ENCODE measurements around the gene MYH16. TPM values are rescaled to one million over a fixed set of nuclear protein-coding genes. Genes with fewer than 3 reads are reported as not detected.
"Not testable (repeated sequence)": the region's sequence is repeated elsewhere in the genome, so short reads cannot be mapped to it uniquely, and the experiment has no call there.

Gene MYH16
- total RNA-seq, 1 donor from 2014 or later, result not detected

- DNase-seq, result no peak
- no peaks in the 10 kb centered on the region for H3K9me3 ChIP-seq (replicated peaks)
- intact Hi-C loops (cut with micrococcal nuclease), result no loop called here
- H3K4me3 ChIP-seq, result no peak overlapping the region
- H3K27me3 ChIP-seq (ENCODE audit: low read depth), result no peaks in the 10 kb centered on the region
- H3K36me3 ChIP-seq, result no peaks in the 10 kb centered on the region
- H3K27ac ChIP-seq (replicated peaks), result no peak overlapping the region
- no peaks in the 10 kb centered on the region for H3K4me1 ChIP-seq
- TF ChIP-seq CTCF (IDR thresholded peaks at IDR 0.05; ENCODE audit: borderline replicate concordance), result no peak
Observed at GRCh38 chr7:99287779-99288534, 15.3 kb downstream of the MYH16 start.

- no peak for DNase-seq
- no peak overlapping the region for H3K27ac ChIP-seq (replicated peaks)
- no peaks in the 10 kb centered on the region for H3K36me3 ChIP-seq
- H3K4me1 ChIP-seq, result no peaks in the 10 kb centered on the region
- H3K4me3 ChIP-seq, result no peak overlapping the region
- H3K9me3 ChIP-seq (replicated peaks), result no peaks in the 10 kb centered on the region
- intact Hi-C loops (cut with micrococcal nuclease), result no loop called here
- TF ChIP-seq CTCF (IDR thresholded peaks at IDR 0.05; ENCODE audit: borderline replicate concordance), result no peak
- H3K27me3 ChIP-seq (ENCODE audit: low read depth), result no peaks in the 10 kb centered on the region
Observed at GRCh38 chr7:99289185-99289584, 16.5 kb downstream of the MYH16 start.

DNA sequence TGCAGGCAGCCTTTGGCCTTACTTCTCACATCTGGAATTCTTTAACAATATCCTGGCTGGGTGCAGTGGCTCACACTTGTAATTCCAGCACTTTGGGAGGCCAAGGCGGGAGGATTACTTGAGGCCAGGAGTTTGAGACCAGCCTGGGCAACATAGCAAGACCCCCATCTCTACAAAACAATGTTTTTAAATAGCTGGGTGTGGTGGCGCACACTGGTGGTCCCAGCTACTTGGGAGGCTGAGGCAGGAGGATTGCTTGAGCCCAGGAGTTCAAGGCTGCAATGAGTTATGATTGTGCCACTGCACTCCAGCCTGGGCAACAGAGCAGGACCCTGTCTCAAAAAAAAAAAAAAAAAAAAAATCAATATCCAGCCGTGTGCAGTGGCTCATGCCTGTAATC is 17.5 kb downstream of the MYH16 start:
- H3K27ac ChIP-seq (replicated peaks); H3K4me1 ChIP-seq; H3K36me3 ChIP-seq; DNase-seq; intact Hi-C loops (cut with micrococcal nuclease); H3K9me3 ChIP-seq (replicated peaks); H3K27me3 ChIP-seq (ENCODE audit: low read depth); H3K4me3 ChIP-seq: not testable (repeated sequence)

- no peaks in the 10 kb centered on the region for H3K36me3 ChIP-seq
- no peak for TF ChIP-seq CTCF (IDR thresholded peaks at IDR 0.05; ENCODE audit: borderline replicate concordance)
- intact Hi-C loops (cut with micrococcal nuclease), result no loop called here
- H3K4me3 ChIP-seq, result no peak overlapping the region
- no peaks in the 10 kb centered on the region for H3K9me3 ChIP-seq (replicated peaks)
- H3K27ac ChIP-seq (replicated peaks), result no peak overlapping the region
- H3K27me3 ChIP-seq (ENCODE audit: low read depth), result no peaks in the 10 kb centered on the region
- no peaks in the 10 kb centered on the region for H3K4me1 ChIP-seq
- DNase-seq, result no peak
Observed at GRCh38 chr7:99290980-99291607, 18.5 kb downstream of the MYH16 start.

- H3K4me1 ChIP-seq, result no peaks in the 10 kb centered on the region
- no peaks in the 10 kb centered on the region for H3K9me3 ChIP-seq (replicated peaks)
- no peak overlapping the region for H3K27ac ChIP-seq (replicated peaks)
- no peak for DNase-seq
- H3K27me3 ChIP-seq (ENCODE audit: low read depth), result no peaks in the 10 kb centered on the region
- H3K36me3 ChIP-seq, result no peaks in the 10 kb centered on the region
- intact Hi-C loops (cut with micrococcal nuclease), result no loop called here
- H3K4me3 ChIP-seq, result no peak overlapping the region
- no peak for TF ChIP-seq CTCF (IDR thresholded peaks at IDR 0.05; ENCODE audit: borderline replicate concordance)
Observed at GRCh38 chr7:99292127-99292526, 19.5 kb downstream of the MYH16 start.

GRCh38 chr7:99293167-99293566 is 20.5 kb downstream of the MYH16 start:
- Histone ChIP-seq H3K27me3 (ENCODE audit: low read depth) (no peaks in the 10 kb centered on the region), H3K36me3 (no peaks in the 10 kb centered on the region), H3K9me3 (replicated peaks) (no peaks in the 10 kb centered on the region), H3K27ac (replicated peaks) (no peak overlapping the region), H3K4me3 (no peak overlapping the region), H3K4me1 (no peaks in the 10 kb centered on the region)
- intact Hi-C loops (cut with micrococcal nuclease), result no loop called here
- no peak for DNase-seq
- no peak for TF ChIP-seq CTCF (IDR thresholded peaks at IDR 0.05; ENCODE audit: borderline replicate concordance)
